ENCODE measurements around the gene KPNA5. TPM values are rescaled to one million over a fixed set of nuclear protein-coding genes. Genes with fewer than 3 reads are reported as not detected.
A peak's percentile ranks its signal among the peaks of the same experiment; 100 is the strongest.
"Not testable (repeated sequence)": the region's sequence is repeated elsewhere in the genome, so short reads cannot be mapped to it uniquely, and the experiment has no call there.

The KPNA5 gene
- polyA plus RNA-seq, 1 donor from 2014 or later: 11.5 TPM

DNA sequence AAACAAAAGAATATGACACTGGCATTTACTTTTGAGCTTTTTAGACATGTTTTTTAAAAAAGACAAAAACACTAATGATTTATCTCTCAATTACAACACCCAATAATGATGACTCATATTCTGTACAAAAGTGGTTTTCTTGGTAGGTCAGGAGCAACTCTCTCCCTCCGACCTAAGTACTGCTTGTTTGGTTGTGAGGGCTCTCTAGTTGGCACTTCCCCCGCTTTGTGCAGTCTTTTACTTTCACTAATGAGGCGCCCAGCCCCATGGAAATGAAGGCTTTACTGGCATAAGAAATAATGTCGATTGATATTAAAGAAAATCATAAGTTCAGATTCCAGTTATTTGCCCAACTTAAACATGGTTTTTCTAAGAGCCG, 1.3 kb downstream of the KPNA5 start:
- Mint-ChIP-seq H3K27me3 (no peaks in the 10 kb centered on the region), H3K4me3 (peak overlapping the region; percentile 97 to 99 (median 98)), H3K36me3 (peaks cover 14% of the 10 kb centered on the region), H3K9me3 (peaks cover 0 to 7% (median 0%) of the 10 kb centered on the region in 3 donors), H3K4me1 (peaks cover 44 to 46% (median 44%) of the 10 kb centered on the region in 3 donors), H3K27ac (peak overlapping the region; percentile 88 to 97 (median 93))

DNA sequence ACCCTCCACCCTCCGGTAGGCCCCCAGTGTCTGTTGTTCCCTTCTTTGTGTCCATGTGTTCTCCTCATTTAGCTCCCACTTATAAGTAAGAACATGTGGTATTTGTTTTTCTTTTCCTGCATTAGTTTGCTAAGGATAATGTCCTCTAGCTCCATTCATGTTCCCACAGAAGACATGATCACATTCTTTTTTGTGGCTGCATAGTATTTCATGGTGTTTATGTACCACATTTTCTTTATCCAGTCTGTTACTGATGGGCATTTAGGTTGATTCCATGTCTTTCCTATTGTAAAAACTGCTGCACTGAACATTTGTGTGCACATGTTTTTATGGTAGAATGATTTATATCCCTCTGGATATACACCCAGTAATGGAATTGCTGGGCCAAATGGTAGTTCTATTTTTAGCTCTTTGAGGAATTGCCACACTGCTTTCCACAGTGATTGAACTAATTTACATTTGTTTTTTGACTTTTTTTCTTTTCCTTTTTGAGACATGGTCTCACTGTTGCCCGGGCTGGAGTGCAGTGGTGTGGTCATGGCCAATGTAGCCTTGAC, 4.5 kb downstream of the KPNA5 start:
- Mint-ChIP-seq H3K4me3 (peak overlapping the region in 1 of 4 donors; percentile 77), H3K36me3 (peaks cover 18% of the 10 kb centered on the region), H3K27ac (no peak overlapping the region), H3K9me3 (peaks cover 0 to 7% (median 0%) of the 10 kb centered on the region in 3 donors), H3K27me3 (no peaks in the 10 kb centered on the region), H3K4me1 (peaks cover 47 to 60% (median 57%) of the 10 kb centered on the region in 3 donors)

DNA sequence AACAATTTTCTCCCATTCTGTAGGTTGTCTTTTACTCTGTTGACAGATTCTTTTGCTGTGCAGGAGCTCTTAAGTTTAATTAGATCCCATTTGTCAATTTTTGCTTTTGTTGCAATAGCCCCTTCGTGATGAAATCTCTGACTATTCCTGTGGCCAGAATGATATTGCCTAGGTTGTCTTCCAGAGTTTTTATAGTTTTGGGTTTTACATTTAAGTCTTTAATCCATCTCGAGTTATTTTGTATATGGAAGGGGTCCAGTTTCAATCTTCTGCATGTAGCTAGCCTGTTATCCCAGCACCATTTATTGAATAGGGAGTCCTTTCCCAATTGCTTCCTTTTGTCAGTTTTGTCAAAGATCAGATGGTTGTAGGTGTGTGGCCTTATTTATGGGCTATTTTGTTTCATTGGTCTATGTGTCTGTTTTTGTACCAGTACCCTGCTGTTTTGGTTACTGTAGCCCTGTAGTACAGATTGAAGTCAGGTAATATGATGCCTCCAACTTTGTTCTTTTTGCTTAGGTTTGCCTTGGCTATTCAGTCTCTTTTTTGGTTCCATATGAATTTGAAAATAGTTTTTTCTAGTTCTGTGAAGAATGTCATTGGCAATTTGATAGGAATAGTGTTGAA, 5.6 kb downstream of the KPNA5 start:
- H3K4me3 Mint-ChIP-seq: peak overlapping the region in 1 of 4 donors; percentile 42
- not testable (repeated sequence) for H3K9me3 Mint-ChIP-seq, H3K27me3 Mint-ChIP-seq
- H3K27ac Mint-ChIP-seq: peak overlapping the region; percentile 21 to 62 (median 32)
- H3K4me1 Mint-ChIP-seq: peaks cover 50 to 57% (median 54%) of the 10 kb centered on the region in 3 donors
- peaks cover 18% of the 10 kb centered on the region for H3K36me3 Mint-ChIP-seq

DNA sequence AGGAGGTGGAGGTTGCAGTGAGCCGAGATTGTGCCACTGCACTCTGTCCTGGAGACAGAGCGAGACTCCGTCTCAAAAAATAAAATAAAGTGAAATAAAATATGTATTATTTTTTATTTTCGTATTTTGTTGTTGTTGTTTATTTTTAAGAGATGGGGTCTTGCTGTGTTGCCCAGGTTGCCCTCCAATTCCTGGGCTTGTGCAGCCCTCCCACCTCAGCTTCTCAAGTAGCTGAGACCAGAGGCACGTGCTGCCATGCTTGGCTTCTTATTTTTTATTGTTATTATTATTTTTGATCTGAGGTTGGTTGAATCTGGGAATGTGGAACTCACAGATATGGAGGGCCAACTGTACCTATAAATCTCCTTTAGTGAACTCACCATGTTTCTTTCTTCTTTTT, 10.1 kb downstream of the KPNA5 start:
- Mint-ChIP-seq H3K27me3 (no peaks in the 10 kb centered on the region), H3K4me1 (peaks cover 35 to 44% (median 39%) of the 10 kb centered on the region in 3 donors), H3K4me3 (no peak overlapping the region), H3K36me3 (peaks cover 6% of the 10 kb centered on the region), H3K9me3 (no peaks in the 10 kb centered on the region), H3K27ac (no peak overlapping the region)

DNA sequence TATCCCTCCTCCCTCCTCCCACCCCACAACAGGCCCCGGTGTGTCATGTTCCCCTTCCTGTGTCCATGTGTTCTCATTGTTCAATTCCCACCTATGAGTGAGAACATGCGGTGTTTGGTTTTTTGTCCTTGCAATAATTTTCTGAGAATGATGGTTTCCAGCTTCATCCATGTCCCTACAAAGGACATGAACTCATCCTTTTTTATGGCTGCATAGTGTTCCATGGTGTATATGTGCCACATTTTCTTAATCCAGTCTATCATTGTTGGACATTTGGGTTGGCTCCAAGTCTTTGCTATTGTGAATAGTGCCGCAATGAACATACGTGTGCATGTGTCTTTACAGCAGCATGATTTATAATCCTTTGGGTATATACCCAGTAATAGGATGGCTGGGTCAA, 11.9 kb downstream of the KPNA5 start:
- H3K27me3 Mint-ChIP-seq, H3K36me3 Mint-ChIP-seq, H3K27ac Mint-ChIP-seq, H3K9me3 Mint-ChIP-seq, H3K4me3 Mint-ChIP-seq: not testable (repeated sequence)
- peaks cover 28 to 39% (median 31%) of the 10 kb centered on the region in 3 donors for H3K4me1 Mint-ChIP-seq

DNA sequence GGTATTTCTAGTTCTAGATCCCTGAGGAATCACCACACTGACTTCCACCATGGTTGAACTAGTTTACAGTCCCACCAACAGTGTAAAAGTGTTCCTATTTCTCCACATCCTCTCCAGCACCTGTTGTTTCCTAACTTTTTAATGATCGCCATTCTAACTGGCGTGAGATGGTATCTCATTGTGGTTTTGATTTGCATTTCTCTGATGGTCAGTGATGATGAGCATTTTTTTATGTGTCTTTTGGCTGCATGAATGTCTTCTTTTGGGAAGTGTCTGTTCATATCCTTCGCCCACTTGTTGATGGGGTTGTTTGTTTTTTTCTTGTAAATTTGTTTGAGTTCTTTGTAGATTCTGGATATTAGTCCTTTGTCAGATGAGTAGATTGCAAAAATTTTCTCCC, 12.3 kb downstream of the KPNA5 start:
- H3K27ac Mint-ChIP-seq, H3K4me3 Mint-ChIP-seq, H3K27me3 Mint-ChIP-seq, H3K9me3 Mint-ChIP-seq, H3K36me3 Mint-ChIP-seq: not testable (repeated sequence)
- peaks cover 24 to 36% (median 29%) of the 10 kb centered on the region in 3 donors for H3K4me1 Mint-ChIP-seq

DNA sequence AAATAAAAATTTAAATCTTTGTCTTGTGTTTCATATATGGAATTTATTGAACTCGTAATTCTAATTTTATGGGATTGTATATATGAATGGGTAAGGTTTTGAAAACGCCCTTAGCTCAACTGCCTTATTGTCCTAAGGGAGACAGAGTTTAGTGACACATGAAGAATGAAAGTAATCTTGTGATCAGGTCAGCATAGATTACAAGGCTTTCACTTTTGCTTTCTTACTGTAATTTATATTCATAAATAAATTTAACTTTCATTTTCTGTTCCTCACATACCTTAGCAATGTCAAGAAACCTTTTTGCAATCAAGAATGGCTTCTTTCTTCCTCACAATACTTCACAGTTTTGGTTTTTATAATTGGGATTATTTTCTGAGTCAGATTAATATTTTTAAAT, 14.4 kb downstream of the KPNA5 start:
- Mint-ChIP-seq H3K4me1 (peaks cover 15 to 32% (median 24%) of the 10 kb centered on the region in 3 donors), H3K36me3 (peaks cover 3% of the 10 kb centered on the region), H3K9me3 (no peaks in the 10 kb centered on the region), H3K4me3 (no peak overlapping the region), H3K27ac (peak overlapping the region in 1 of 3 donors; percentile 62), H3K27me3 (no peaks in the 10 kb centered on the region)

DNA sequence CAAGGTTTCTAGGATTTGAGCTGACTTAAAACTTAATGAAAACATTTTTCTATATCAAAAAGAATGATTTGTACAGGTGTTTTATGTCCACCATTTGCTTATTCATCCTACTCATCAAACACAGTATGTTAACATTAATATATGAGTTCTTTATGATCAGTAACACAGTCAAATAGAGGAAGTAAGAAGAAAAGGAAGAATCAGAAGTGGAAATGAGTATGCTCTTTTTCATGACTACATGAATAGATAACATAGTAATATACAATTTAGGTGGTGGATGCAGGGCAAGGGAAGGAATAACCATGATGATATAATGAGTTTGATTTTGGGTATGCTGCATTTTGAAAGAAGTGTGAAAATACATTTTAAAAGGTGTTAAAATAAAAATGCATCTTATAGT, 16.5 kb downstream of the KPNA5 start:
- no peaks in the 10 kb centered on the region for H3K9me3 Mint-ChIP-seq
- H3K4me1 Mint-ChIP-seq: peaks cover 15 to 32% (median 21%) of the 10 kb centered on the region in 3 donors
- no peaks in the 10 kb centered on the region for H3K27me3 Mint-ChIP-seq
- H3K4me3 Mint-ChIP-seq: no peak overlapping the region
- peaks cover 2% of the 10 kb centered on the region for H3K36me3 Mint-ChIP-seq
- no peak overlapping the region for H3K27ac Mint-ChIP-seq

DNA sequence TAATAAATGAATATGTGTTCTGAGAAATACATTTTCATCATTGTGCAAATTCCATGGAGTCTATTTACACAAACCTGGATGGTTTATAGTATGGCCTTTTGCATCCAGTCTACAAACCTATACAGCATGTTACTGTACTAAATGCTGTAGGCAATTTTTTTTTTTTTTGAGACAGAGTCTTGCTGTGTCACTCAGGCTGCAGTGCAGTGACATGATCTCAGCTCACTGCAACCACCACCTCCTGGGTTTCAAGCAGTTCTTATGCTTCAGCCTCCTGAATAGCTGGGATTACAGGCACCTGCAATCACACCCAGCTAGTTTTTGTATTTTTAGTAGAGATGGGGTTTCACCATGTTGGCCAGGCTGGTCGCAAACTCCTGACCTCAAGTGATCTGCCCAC, 22.9 kb downstream of the KPNA5 start:
- not testable (repeated sequence) for H3K36me3 Mint-ChIP-seq, H3K27ac Mint-ChIP-seq, H3K4me3 Mint-ChIP-seq, H3K27me3 Mint-ChIP-seq, H3K9me3 Mint-ChIP-seq, H3K4me1 Mint-ChIP-seq

DNA sequence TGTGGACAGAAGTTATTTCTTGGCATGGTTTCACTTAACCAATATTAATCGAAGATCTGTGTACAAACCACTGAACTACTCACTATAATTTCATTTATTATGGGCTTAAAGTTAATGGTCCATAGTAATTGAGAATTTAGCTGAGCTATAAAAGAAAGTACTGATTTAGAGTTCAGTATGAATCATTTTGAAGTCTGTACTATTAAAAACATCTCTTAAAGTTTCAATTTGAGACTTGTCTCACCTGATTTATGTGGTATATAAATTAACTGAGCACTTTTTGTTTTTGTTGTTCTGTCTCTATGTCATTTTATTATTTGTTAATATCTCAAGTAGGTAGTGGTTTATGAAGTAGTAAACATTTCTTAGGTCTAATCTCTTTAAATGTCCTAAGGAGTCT, 24.9 kb downstream of the KPNA5 start:
- peaks cover 0 to 4% (median 0%) of the 10 kb centered on the region in 3 donors for H3K4me1 Mint-ChIP-seq

DNA sequence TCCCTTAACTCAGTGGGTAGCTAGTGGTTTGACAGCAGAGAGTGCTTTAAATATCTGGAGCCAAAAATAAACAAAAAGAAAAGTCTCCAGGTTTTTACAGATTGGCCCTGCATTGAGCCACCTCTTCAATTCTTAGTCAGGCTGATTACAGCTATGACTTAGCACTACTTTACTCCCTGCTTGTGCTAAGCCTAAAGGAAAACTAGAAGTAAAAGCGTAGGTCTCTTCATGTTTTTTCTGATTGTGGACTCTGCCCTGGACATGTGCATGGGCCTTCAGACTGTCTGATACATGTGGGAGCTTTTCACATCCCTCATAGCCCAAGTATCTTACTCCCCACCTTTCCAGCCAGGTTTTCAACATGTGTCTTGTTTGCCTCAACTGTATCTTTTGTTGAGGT, 33.3 kb downstream of the KPNA5 start:
- peaks cover 0 to 4% (median 3%) of the 10 kb centered on the region in 3 donors for H3K4me1 Mint-ChIP-seq
- H3K36me3 Mint-ChIP-seq: peaks cover 11% of the 10 kb centered on the region
- no peak overlapping the region for H3K4me3 Mint-ChIP-seq
- no peaks in the 10 kb centered on the region for H3K27me3 Mint-ChIP-seq
- no peak overlapping the region for H3K27ac Mint-ChIP-seq
- H3K9me3 Mint-ChIP-seq: no peaks in the 10 kb centered on the region

More for the DNA sequence above, 24.9 kb downstream of the KPNA5 start:
- H3K9me3 Mint-ChIP-seq: no peaks in the 10 kb centered on the region
- peaks cover 6% of the 10 kb centered on the region for H3K36me3 Mint-ChIP-seq
- H3K27me3 Mint-ChIP-seq: no peaks in the 10 kb centered on the region
- H3K27ac Mint-ChIP-seq: no peak overlapping the region
- H3K4me3 Mint-ChIP-seq: no peak overlapping the region

DNA sequence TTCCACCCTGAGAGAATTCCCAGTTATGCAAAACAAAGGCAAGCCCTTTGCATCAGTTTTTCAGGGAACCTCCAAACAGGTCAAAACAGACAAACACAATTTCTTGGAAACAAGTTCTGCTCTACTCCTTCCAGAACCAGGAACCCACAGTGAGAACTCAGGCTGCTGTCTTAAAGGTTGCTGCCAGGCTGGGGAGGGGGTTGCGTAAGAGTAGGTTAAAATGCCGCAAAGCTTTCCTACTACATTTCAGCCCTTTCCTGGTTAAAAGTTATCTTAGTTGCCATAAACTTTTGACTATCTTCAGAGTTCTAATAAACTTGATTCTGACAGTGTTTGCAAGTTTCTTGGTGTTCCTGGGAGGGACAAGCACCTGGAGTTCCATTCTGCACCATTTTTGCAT, 33.8 kb downstream of the KPNA5 start:
- no peaks in the 10 kb centered on the region for H3K27me3 Mint-ChIP-seq
- H3K36me3 Mint-ChIP-seq: peaks cover 11% of the 10 kb centered on the region
- H3K27ac Mint-ChIP-seq: no peak overlapping the region
- no peak overlapping the region for H3K4me3 Mint-ChIP-seq
- peaks cover 0 to 4% (median 3%) of the 10 kb centered on the region in 3 donors for H3K4me1 Mint-ChIP-seq
- H3K9me3 Mint-ChIP-seq: no peaks in the 10 kb centered on the region

DNA sequence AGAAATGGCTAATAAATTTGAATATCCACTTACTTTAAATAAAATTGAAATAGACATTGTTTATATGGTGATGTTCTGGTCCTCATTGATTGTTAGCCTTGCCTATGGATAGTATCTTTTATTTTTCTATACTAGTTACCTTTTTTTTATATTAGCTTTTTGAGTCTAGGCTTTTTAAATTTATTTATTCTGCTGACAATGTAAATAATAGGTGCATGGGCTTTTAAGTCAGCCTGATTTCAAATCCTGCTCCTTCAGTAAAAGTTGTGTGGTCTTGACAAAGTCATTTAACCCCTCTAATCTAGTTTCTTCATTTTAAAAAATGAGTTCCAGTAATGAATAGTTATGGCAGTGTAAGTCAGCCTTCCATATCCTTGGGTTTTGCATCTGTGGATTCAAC, 45.9 kb downstream of the KPNA5 start:
- no peaks in the 10 kb centered on the region for H3K4me1 Mint-ChIP-seq
- H3K36me3 Mint-ChIP-seq: peaks cover 17% of the 10 kb centered on the region
- H3K27ac Mint-ChIP-seq: no peak overlapping the region
- peaks cover 0 to 1% (median 0%) of the 10 kb centered on the region in 3 donors for H3K9me3 Mint-ChIP-seq
- no peak overlapping the region for H3K4me3 Mint-ChIP-seq
- H3K27me3 Mint-ChIP-seq: no peaks in the 10 kb centered on the region

DNA sequence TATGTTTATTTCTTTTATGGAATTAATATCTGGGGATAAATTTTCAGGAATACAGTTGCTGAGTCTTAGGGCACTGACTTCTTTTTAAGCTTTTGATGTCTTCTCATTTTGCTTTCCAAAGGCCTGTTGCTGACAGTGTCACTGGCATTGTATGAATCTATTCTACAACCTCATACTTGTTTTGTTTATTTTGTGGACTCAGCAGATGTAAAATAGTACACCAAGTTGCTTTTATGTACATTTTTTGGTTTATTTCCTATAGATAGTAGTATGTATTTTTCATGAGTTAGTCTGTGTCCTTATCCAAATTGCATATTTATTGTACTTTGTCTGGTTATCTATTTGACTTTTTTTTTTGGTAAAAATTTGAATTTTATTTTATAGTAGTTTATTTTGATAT, 49.5 kb downstream of the KPNA5 start:
- Mint-ChIP-seq H3K4me3 (no peak overlapping the region), H3K4me1 (no peaks in the 10 kb centered on the region), H3K27ac (no peak overlapping the region), H3K9me3 (peaks cover 0 to 1% (median 0%) of the 10 kb centered on the region in 3 donors), H3K27me3 (no peaks in the 10 kb centered on the region), H3K36me3 (peaks cover 22% of the 10 kb centered on the region)

DNA sequence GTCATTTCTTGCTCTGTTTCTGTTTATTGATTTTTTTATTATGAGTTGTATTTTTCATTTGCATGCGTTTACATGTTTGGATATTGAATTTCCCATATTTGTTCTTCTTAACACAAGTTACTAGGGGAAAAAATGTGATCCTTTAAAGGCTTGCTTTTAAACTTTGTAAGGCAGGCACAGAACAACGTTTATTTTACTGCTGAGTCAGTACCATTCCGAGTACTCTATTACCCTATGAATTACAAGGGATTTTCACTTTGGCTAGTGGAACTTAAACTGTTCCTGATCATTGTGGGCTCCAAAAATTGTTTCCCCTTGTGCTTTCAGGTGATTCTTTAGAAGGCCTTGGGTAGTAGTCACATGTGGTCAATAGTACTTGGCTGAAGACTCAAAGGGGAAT, 56.0 kb downstream of the KPNA5 start:
- Mint-ChIP-seq H3K4me3 (no peak overlapping the region), H3K9me3 (peaks cover 3 to 20% (median 18%) of the 10 kb centered on the region in 3 donors), H3K36me3 (peaks cover 24% of the 10 kb centered on the region), H3K27me3 (no peaks in the 10 kb centered on the region), H3K27ac (no peak overlapping the region), H3K4me1 (no peaks in the 10 kb centered on the region)

DNA sequence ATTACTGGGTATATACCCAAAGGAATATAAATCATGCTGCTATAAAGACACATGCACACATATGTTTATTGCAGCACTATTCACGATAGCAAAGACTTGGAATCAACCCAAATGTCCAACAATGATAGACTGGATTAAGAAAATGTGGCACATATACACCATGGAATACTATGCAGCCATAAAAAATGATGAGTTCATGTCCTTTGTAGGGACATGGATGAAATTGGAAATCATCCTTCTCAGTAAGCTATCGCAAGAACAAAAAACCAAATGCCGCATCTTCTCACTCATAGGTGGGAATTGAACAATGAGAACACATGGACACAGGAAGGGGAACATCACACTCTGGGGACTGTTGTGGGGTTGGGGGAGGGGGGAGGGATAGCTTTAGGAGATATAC, 59.5 kb downstream of the KPNA5 start:
- Mint-ChIP-seq H3K9me3 (peaks cover 2 to 28% (median 24%) of the 10 kb centered on the region in 3 donors), H3K36me3 (peaks cover 16% of the 10 kb centered on the region)
- H3K27me3 Mint-ChIP-seq, H3K4me1 Mint-ChIP-seq, H3K27ac Mint-ChIP-seq, H3K4me3 Mint-ChIP-seq: not testable (repeated sequence)
